Gastrocnemius medialis (tissue), 4 donors: ENCODE data around the gene RARRES2.

Experiments used
- POLR2A ChIP-seq, 2 donors: fragments of 450-650 bp; IDR thresholded peaks; one replicate each; pipeline ENCODE4 v1.6.1; 2017; ENCODE audit warnings: antibody characterized with exemption in 2 of 2, mild to moderate bottlenecking in 2 of 2, moderate library complexity in 2 of 2
- TF ChIP-seq, protein P1 (sequence below), 5 experiments: fragments of 450-650 bp in 3 of 5; fragments of 200-600 bp in 2 of 5; sonication (generic) in 2 of 5; IDR thresholded peaks in 4 of 5; conservative IDR thresholded peaks in 1 of 5; 1 replicate in 4 of 5; 2 replicates in 1 of 5; pipeline ENCODE4 v1.5.1; 2016 to 2019; ENCODE audit warnings: antibody characterized with exemption in 5 of 5, mild to moderate bottlenecking in 3 of 5, moderate library complexity in 3 of 5

- TF ChIP-seq, protein P1, sequence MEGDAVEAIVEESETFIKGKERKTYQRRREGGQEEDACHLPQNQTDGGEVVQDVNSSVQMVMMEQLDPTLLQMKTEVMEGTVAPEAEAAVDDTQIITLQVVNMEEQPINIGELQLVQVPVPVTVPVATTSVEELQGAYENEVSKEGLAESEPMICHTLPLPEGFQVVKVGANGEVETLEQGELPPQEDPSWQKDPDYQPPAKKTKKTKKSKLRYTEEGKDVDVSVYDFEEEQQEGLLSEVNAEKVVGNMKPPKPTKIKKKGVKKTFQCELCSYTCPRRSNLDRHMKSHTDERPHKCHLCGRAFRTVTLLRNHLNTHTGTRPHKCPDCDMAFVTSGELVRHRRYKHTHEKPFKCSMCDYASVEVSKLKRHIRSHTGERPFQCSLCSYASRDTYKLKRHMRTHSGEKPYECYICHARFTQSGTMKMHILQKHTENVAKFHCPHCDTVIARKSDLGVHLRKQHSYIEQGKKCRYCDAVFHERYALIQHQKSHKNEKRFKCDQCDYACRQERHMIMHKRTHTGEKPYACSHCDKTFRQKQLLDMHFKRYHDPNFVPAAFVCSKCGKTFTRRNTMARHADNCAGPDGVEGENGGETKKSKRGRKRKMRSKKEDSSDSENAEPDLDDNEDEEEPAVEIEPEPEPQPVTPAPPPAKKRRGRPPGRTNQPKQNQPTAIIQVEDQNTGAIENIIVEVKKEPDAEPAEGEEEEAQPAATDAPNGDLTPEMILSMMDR (IDR thresholded peaks at IDR 0.05 in 4 of 5, conservative IDR thresholded peaks at IDR 0.05 in 1 of 5) = no peak
- no peak for TF ChIP-seq POLR2A (IDR thresholded peaks at IDR 0.05)
Observed at GRCh38 chr7:150335108-150335773, 6.2 kb downstream of the RARRES2 start.
